ENCODE measurements around the gene CLDN16.

Gene CLDN16

GRCh38 chr3:190444006-190444405, 56.0 kb downstream of the CLDN16 start:
- DNase-seq: no peak

GRCh38 chr3:190444576-190445145, 56.7 kb downstream of the CLDN16 start:
- no peak for DNase-seq

- no peak for DNase-seq
Observed at GRCh38 chr3:190446573-190447279, 58.8 kb downstream of the CLDN16 start.

- no peak for DNase-seq
Observed at GRCh38 chr3:190448256-190448655, 60.3 kb downstream of the CLDN16 start.

GRCh38 chr3:190449801-190450200, 61.8 kb downstream of the CLDN16 start, which contains the start of gene TMEM207:
Gene TMEM207, minus strand, starts transcription at chr3:190449901. Its CDS starts 92 bp downstream, at chr3:190449809.
- no peak for DNase-seq

- no peak for DNase-seq
Observed at GRCh38 chr3:190455828-190456227, 67.9 kb downstream of the CLDN16 start.

- no peak for DNase-seq
Observed at GRCh38 chr3:190456770-190457169, 68.8 kb downstream of the CLDN16 start.

GRCh38 chr3:190458040-190458439, 70.1 kb downstream of the CLDN16 start:
- no peak for DNase-seq
